Stimulated activated CD4-positive, alpha-beta T cell treated with anti-CD3 and anti-CD28 coated beads, TNF-alpha, amount 100 ng/mL, for 24 hours (primary cell): ENCODE data around the gene PKMYT1.
A peak's percentile ranks its signal among the peaks of the same experiment; 100 is the strongest.

Source experiments
- DNase-seq, 3 experiments: peaks; one replicate each; pipeline ENCODE4 v3.0.0-alpha.2; 2020; ENCODE audit warnings: low read depth in 3 of 3

The PKMYT1 gene

DNA sequence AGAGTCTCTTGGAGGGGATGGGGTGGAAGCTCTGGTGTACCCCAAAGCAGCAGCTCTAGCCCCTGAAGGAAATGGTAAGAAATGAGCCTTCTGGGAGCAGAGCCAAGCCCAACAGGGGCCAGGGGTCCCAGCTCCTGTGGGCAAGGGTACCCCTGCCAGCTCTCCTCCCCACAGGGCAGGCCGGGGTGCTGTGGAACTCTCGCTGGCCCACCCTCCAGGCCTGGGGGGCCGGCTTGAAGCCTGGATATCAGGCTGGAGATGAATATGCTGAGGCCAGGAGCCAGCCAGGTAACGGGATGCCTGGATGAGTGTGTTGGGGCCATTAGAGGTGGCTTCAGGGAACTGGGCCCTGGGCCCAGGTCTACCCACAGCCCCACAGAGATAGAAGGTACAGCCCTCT lies 20.3 kb upstream of the PKMYT1 start:
- DNase-seq = no peak

DNA sequence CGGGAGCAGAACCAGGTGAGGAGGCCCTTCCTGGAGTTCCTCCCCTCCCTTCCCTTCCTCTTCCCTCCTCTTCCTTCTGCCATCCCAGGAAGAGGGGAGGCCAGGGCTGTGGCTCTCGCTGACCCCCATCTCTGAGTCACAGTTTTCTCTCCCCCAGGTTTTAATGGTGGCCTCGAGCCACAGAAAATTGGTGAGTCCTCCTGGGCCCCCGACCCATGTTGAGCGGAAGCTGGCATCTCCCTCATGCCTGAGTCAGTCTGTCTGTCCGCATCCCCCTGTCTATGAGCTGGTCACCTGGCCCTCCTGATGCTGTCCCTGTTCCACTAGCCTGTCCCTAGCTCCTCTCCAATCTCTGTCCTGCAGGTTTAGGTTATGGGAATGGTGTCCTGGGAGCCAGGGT lies 19.7 kb upstream of the PKMYT1 start:
- DNase-seq = no peak

DNA sequence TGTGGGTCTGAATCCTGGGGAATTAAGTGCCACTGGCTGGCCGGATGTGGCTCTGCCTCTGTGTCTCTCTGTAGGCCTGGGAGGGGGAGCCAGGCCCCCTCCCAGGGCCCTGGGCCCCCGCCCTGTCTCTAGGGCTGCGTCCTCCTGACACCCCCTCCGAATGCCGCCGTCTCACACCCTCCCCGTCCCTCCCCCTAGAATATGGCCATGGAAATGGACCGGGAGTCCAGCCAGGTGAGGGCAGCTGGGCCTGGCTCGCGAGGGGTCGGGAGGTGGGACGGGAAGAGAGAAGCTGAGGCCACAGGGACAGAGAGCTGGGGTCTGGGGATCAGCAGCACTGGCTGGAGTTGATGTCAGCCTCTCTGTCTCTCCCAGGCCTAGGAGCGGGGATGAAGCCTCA lies 16.1 kb upstream of the PKMYT1 start:
- DNase-seq = no peak

DNA sequence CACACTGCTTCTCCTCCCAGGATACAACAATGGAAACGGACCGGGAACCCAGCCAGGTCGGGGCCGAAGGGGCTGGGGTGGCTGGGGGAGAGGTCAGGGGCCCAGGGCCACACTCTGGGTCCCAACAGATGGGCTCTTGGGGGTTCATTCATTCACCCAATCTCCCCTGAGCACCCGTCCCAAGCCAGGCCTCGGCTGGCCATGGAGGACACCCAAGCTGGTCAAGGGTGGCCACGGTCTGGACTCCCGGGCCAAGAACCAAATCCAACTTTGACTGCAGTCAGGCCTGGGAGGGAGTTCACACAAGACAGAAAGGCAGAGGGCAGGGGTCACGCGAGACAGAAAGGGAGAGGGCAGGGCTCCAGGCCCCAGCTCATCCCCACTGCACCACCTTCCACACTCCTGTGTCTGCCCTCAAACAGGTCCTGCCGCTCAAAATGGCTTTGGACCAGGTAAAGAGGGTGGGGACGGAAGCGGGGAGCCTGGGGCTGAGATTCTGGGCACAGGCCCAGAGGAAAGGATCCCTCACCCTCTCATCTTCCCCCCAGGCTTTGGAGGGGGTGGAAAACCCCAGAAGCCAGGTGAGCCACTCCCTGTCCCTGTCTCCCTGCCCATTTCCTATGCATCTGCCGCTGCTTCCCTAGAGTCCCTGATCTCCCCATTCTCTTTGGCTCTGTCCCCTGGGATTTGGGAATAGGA lies 12.3 kb upstream of the PKMYT1 start:
- no peak for DNase-seq

DNA sequence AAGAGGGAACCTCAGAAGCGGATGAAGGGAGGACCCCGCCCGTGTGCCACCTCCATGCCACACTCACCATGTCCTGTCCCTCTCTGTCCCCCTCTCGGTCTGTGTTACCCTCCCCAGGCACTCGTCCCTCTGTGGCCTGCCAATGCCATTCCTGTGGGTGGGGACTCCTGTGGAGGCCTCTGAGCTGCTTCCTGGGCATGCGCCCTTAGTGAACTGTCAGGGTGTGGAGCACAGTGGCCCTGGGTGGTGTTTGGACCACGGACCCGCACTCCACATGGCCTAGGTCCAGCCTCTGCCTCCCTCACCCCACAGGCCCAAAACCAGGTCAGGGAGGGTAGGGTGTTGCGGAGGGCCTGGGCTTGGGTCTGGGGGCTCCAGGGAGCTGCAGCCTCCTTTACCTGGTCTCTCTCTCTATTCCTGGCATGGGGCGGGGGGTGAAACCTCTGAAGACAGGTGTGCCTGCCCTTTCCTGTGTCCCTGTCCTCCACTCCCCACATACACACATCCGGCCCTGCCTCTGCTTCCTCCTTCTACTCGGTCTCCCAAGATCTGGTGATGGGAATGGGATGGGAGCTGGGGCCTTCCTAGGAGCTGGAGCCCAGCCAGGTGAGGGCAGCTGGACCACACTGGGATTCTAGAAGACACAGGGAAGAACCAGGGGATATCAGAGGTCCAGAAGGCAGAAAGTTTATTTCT lies 11.5 kb upstream of the PKMYT1 start:
- DNase-seq = no peak

DNA sequence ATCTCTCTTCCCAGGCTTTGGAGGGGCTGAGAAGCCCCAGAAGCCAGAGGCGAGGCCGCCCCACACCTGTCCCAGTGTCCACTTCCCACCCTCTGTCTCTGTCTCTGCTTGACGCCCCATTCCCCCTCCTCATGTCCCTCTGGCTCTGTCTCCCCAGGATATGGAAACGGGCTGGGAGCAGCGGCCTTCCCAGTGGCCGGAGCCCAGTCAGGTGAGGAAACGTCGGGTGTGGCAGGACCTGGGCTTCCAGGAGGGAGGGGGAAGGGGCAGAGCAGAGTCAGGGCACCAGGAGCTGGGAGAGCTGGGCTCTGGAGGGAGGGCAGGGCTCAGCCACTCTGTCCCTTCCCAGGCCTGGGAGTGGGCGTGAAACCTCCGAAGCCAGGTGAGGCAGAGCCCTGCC lies 10.6 kb upstream of the PKMYT1 start:
- no peak for DNase-seq

DNA sequence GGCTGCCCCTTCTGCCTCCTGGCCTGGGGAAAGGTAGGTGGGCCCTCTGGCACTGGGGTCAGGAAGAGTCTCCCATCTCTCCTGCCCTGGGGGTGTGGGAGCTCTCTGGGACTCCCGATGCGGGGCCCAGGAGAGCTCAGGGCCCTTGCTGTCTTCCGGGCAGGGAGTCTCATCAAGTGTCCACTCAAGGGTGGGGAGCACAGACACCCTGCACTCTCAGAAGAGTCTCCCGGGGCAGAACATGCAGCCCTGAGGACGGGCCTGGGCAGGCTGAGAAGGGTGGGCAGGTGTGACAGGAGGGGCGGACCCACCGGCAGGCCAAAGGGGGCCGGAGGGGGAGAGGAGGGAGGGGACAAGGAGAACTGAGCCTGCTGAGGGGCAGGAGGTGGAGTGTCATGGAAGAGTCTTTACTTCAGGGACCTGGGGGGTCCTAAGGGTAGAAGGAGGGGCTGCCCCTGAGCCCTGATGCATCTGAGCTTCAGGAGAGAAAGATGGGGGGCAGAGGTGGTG lies 8.4 kb upstream of the PKMYT1 start:
- DNase-seq = no peak

DNA sequence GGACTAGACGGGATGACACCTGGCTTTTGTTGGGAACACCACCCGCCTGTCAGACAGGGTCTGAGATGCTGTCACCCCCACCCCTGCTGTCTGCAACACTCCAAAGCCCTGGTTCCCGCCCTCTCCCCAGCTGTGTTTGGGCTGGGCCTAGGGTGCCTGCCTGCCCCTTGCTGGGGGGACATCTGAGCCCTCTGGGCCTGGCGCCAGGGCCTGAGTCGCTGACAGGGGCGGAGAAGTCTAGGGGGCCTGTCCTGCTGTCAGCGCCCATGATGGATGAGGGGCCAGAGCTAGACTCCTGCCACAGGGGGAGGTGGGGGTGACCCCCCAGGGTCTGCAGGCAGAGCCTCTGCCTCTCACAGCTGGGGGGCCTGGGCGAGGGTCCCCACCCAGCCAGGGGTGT lies 7.6 kb upstream of the PKMYT1 start:
- DNase-seq = no peak

DNA sequence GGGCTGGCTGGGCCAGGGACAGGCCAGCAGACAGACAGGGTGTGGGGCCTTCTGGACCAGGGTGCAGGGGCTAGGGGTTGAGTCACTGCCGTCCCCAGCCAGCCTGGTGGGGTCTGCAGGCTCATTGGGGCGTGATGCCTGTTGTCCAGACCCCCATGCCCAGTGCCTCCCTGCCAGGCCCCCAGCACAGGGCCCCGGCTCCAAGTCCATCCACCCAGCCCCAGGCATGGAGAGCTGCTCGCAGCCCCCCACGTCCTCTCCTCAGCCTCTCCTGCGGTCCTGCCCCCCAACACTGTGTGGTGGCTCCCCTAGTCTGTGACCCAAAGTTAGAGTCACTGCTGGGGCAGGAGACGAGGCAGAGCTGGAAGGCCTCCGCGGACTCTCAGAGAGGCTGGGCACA lies 7.0 kb upstream of the PKMYT1 start:
- no peak for DNase-seq

DNA sequence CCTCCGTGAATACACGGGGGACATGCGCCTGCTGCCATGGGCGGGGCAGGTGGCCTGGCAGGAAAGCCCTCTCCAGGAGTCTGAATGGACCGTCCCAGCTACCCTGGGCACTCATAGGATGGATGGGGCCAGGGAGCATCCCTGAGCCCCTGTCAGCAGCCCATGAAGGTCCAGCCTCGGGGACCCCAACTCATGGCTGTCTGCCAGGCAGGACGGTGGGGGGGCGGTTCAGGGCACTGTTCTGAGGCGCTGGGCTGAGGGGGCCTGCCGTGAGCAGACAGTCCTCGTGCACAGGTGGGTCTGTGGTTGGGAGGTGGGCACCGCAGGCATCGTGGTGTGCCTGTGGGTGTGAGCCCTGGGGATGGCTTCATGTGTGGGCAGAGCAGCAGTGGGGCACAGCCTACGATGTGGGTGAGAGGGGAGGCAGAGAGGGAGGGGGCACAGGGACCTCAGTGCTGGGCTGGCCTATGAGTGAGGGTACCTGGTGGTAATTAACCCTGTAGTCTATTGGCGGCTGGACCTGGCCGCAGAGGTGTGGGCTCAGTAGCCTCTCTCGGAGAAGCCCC lies 6.5 kb upstream of the PKMYT1 start:
- DNase-seq = no peak

DNA sequence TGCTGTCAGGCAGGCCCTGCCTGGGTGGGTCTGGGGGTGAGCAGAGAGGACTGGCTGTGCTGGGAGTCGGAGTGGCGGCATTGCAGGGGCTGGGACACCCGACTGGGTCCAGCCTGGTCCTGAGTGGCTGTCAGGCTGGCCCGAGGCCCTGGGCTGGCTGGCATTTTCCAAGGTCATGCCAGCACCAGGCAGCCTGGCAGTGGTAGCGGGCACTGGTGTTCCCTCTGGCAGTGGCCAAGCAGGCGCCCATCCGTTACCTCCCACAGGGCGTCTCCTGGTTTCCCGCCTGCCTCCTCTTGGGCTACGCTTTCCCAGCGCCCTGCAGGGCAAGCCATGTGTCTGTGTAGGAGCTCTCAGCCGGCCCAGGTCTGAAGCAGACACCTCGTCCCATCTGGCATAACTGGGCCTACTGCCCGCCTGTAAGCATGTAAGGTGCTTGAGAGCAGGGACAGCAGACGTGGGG lies 5.7 kb upstream of the PKMYT1 start:
- no peak for DNase-seq

DNA sequence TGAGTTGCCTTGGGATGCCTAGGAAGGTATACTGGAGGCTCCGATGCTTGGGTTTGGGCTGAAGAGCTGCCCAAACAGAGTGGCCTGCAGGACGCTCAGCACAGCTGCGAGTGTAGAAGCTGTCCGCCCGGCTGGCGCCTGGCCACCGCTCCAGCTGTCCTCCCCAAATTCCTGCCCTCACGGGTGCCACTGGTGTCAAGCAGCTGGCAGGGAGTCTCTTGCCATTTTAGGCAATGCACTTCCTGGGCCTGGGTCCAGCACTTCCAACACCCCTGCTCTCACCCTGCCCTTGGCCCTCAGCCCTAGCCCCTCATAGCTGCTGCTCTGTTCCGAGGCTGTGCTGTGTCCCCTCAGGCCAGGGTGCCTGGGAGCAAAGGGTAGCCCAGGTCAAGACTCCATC lies 5.2 kb upstream of the PKMYT1 start:
- no peak for DNase-seq

DNA sequence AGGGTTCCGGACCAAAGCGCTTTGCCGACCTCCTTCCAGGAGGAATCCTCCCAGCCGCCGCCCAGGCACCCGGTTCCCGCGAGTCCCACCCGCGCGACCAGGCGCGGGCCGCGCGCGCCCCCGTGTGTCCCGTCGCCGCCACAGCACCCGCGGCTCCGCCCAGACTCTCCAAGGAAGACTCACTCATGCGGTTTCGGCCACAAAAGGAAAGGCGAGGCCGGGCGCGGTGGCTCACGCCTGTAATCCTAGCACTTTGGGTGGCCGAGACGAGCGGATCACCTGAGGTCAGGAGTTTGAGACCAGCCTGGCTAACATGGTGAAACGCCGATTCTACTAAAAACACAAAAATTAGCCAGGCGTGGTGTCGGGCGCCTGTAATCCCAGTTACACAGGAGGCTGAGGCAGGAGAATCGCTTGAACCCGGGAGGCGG lies 3.5 kb upstream of the PKMYT1 start:
- DNase-seq = peak; percentile 57 to 78 (median 58)

DNA sequence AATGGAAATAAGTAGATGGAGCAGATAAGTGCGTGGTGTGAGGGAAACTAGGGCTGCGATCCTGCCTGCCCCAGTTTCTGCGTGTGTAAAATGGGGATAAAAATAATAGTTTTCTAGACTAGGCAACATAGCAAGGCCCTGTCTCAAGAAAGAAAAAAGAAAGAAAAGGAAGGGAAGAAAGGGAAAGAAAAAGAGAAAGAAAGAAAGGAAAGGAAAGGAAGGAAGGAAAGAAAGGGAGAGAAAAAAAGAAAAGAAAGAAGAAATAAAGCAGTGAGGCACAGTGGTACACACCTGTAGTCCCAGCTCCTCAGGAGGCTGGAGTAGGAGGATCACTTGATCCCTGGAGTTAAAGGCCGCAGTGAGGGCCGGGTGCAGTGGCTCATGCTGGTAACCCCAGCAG lies 2.2 kb upstream of the PKMYT1 start:
- DNase-seq = no peak

DNA sequence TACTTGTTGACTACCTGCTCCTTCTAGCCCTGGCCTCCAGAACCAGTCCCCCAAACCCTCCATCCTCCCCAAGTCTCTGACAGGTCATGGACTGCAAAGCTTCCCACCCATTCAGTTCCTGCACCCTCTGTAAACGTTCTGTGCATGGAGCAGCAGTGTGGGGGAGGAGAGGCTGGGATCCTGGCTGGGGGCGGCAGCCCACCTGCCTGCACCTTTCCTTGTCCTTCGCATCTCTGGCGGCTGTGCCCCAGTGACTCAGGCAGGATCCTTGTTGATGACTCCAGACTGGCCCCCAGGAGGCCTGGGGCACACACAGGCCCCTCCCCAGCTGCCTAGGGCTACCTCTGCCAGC lies 1.6 kb upstream of the PKMYT1 start:
- no peak for DNase-seq

DNA sequence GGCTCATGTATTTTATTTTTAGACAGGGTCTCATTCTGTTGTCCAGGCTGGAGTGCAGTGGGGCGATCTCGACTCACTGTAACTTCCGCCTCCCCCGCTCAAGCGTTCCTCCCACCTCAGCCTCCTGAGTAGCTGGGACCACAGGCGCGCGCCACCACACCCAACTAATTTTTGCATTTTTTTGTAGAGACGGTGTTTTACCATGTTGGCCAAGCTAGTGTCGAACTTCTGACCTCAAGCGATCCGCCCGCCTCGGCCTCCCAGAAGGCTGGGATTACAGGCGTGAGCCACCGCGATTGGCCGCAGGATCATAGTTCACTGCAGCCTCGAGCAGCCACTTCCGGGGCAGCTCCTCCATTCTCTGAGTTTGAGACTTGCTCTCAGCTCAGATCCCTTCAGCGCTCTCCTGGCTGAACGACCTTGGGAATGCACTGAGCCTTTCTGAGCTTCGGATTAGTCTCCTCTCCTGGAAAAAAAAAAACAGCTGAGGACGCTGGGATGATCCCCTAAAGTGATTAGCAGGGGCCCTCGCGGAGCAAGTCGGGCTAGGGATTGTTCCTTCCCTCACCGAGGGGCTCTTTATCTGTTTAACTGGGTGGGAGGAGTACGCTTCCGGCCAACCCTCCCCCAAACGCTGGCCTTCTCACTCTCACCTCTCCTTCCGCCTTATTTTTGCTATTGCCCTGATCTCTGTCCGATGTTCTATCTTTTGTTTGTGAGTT lies 1.1 kb upstream of the PKMYT1 start:
- DNase-seq = no peak

DNA sequence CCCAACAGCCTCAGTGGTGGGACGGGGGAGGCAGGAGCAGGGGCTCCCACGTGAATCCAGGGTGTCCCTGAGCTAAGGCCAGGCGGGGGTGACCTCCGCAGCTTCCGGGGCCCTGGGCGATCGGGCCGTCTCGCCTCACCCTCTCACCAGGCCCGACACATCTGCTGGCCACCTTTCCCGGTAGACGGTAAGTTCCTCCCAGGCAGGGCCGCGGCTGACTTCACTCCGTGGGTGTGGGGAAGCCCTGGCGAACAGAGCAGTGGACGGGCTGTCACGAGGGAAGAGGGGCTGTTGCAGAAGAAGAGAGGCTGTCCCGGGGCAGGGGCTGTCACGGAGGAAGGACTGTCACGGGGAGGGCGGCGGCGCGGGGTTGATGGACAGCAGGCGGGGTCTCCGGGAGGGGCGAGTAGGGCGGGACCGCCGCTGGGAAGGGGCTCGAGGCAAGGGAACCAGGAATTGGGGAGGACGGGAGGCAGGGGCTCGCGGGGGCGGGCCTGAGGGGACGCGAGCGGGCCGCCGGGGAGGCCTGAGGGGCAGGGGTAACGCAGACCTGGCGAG lies 498 bp downstream of the PKMYT1 start:
- no peak for DNase-seq

DNA sequence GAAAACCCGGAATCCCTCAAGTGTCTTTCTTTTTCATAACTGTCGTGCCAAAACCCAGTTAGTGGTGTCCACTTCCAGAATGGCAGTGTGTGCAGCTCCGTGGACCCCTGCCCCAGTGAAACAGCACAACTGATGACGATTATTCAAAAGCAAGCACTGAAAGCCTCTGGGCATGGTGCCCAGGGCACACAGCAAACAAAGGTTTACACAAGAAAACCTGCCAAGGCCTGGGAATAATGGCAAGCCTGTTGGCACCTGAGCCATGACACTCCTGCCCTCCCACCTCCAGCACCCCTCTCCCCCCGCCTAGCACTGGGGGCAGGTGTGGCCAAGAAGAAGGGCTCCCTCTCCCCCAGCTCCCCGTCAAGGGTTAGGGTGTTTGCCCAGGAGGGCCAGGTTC lies 2.8 kb downstream of the PKMYT1 start:
- DNase-seq = no peak

DNA sequence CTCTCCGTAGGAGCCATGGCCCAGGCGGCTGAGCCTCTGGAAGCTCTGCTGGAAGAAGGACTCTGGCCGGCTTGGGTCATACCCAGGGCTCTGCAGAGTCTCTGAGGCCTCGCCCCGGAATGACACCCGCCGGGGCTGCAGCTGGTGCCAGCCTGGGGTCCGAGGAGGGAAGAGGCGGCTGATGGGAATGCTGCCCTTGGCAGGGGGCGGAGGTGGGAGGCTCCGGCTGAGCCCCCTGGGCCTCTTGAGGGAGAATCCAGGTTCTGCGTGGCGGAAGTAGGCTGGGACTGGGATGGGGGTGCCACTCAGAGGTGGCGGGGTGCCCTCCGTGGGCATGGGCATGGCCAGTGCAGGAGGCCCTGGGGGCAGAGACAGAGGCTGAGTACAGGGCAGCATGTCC lies 3.6 kb downstream of the PKMYT1 start:
- DNase-seq = no peak

DNA sequence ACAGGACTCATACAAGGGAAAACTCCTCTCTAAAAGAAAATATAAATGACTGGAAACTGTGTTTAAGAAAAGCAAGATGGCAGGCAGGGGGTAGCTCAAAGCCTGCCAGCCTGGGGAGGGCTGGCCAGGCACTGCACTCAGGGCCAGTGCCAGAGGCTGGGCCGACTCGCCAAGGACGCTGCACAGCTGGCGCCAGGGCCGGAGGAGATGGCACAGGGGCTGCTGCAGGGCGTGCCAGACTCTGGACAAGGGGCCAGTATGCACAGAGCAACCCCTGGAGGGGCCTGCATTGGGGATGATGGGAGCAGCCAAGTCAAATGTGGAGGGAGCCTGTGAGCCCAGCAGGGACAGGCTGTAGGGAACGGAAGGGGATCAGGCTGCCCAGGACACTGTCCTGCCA lies 4.0 kb downstream of the PKMYT1 start:
- no peak for DNase-seq

DNA sequence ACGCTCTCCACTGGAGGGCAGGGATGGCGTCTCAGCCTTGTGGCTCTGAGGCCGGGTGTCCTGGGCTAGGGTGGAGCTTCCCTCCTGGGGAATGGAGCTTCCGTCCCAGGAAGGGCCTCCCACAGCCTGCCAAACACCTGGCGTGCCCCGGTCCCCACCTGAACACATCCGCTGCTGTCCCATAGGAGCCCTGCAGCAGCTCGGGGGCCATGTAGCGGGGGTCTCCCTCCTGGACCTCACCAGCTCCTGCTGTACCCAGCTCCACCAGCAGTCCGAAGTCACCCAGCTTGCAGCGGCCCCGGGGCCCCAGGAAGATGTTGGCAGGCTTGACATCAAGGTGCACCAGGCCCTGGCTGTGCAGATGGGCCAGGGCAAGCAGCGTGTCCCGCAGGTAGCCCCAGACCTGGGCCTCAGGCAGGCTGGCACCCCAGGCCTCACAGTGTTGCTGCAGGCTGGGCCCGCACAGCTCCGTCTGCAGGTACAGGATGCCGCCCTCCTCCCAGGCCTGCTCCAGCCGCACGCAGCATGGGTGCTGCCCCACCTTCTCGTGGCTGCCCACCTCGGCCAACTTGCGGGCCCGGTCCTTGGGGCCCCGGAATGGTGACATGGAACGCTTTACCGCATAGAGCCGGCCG lies 5.0 kb downstream of the PKMYT1 start:
- no peak for DNase-seq
